Stimulated activated CD8-positive, alpha-beta memory T cell treated with anti-CD3 and anti-CD28 coated beads, Interleukin-12 subunit alpha, Interleukin-12 subunit beta, amount 100 ng/mL, for 24 hours (primary cell): ENCODE data around the gene FSIP1.

Source experiments
- DNase-seq: peaks from one replicate; pipeline ENCODE4 v3.0.0-alpha.2; 2020; ENCODE audit errors: extremely low read depth

FSIP1 gene

GRCh38 chr15:39792025-39792843 is 9.6 kb upstream of the FSIP1 start:
- no peak for DNase-seq

GRCh38 chr15:39789736-39790135 is 7.1 kb upstream of the FSIP1 start:
- DNase-seq = no peak

- no peak for DNase-seq
Measured at GRCh38 chr15:39788800-39789565, 6.3 kb upstream of the FSIP1 start.

- DNase-seq = no peak
Measured at GRCh38 chr15:39788108-39788507, 5.5 kb upstream of the FSIP1 start.

GRCh38 chr15:39787479-39787878 is 4.8 kb upstream of the FSIP1 start:
- no peak for DNase-seq

- DNase-seq = no peak
Measured at GRCh38 chr15:39786447-39787056, 3.9 kb upstream of the FSIP1 start.

GRCh38 chr15:39785841-39786240 is 3.2 kb upstream of the FSIP1 start:
- DNase-seq = no peak

GRCh38 chr15:39785139-39785538 is 2.5 kb upstream of the FSIP1 start:
- no peak for DNase-seq

GRCh38 chr15:39784638-39785037 is 2.0 kb upstream of the FSIP1 start:
- no peak for DNase-seq

- no peak for DNase-seq
Measured at GRCh38 chr15:39784125-39784524, 1.5 kb upstream of the FSIP1 start.

GRCh38 chr15:39783244-39783820 is 691 bp upstream of the FSIP1 start:
- DNase-seq = no peak

- no peak for DNase-seq
Measured at GRCh38 chr15:39781967-39782302, 706 bp downstream of the FSIP1 start.

- no peak for DNase-seq
Measured at GRCh38 chr15:39781147-39781966, 1.3 kb downstream of the FSIP1 start.

- no peak for DNase-seq
Measured at GRCh38 chr15:39778021-39778420, 4.6 kb downstream of the FSIP1 start.

- no peak for DNase-seq
Measured at GRCh38 chr15:39777496-39777895, 5.1 kb downstream of the FSIP1 start.

- no peak for DNase-seq
Measured at GRCh38 chr15:39776068-39776467, 6.6 kb downstream of the FSIP1 start.

- DNase-seq = no peak
Measured at GRCh38 chr15:39774688-39775267, 7.9 kb downstream of the FSIP1 start.

- no peak for DNase-seq
Measured at GRCh38 chr15:39770748-39771689, 11.6 kb downstream of the FSIP1 start.

- DNase-seq = no peak
Measured at GRCh38 chr15:39767921-39768320, 14.7 kb downstream of the FSIP1 start.

GRCh38 chr15:39761006-39761405 is 21.6 kb downstream of the FSIP1 start:
- DNase-seq = no peak
